Neuronal stem cell (in vitro differentiated cells): Measurements from ENCODE around the gene SHROOM3.

Experiments
- DNase-seq: peaks from one replicate; pipeline ENCODE4 v3.0.0-alpha.2; 2013; ENCODE audit warnings: low spot score
- H2AFZ ChIP-seq: one replicate; pipeline ENCODE4 v1.6.1; 2013; ENCODE audit warnings: mild to moderate bottlenecking, low read length, inconsistent platforms
- H2AK5ac ChIP-seq: 2 replicates; pipeline ENCODE4 v1.6.1; 2013; ENCODE audit warnings: low read depth, mild to moderate bottlenecking, inconsistent platforms, low read length, moderate library complexity, mixed read lengths
- H2BK120ac ChIP-seq: 2 replicates; pipeline ENCODE4 v1.6.1; 2013; ENCODE audit warnings: low read depth, mild to moderate bottlenecking, inconsistent platforms, low read length, moderate library complexity, mixed read lengths
- H2BK12ac ChIP-seq: one replicate; pipeline ENCODE4 v1.6.1; 2013; ENCODE audit warnings: low read length, inconsistent platforms
- H2BK15ac ChIP-seq: 2 replicates; pipeline ENCODE4 v1.6.1; 2013; ENCODE audit warnings: mild to moderate bottlenecking, low read length, inconsistent platforms, mixed read lengths
- H2BK5ac ChIP-seq: one replicate; pipeline ENCODE4 v1.6.1; 2013; ENCODE audit warnings: inconsistent platforms, mild to moderate bottlenecking, low read length, moderate library complexity
- H3K14ac ChIP-seq: one replicate; pipeline ENCODE4 v1.6.1; 2013; ENCODE audit warnings: low read length, inconsistent platforms
- H3K18ac ChIP-seq: 2 replicates; pipeline ENCODE4 v1.6.1; 2013; ENCODE audit warnings: low read length, inconsistent platforms
- H3K23ac ChIP-seq: 2 replicates; pipeline ENCODE4 v1.6.1; 2013; ENCODE audit warnings: low read depth, mild to moderate bottlenecking, mixed read lengths, low read length, inconsistent platforms; ENCODE audit not compliant: poor library complexity
- H3K27ac ChIP-seq: replicated peaks from 3 replicates; pipeline ENCODE4 v1.5.1; 2013; ENCODE audit warnings: low read length, inconsistent platforms
- H3K27me3 ChIP-seq, 3 experiments: 2 replicates each; pipeline ENCODE4 v1.6.1; 2013; ENCODE audit warnings: low read length in 3 of 3, mild to moderate bottlenecking in 2 of 3, inconsistent platforms in 1 of 3, low read depth in 1 of 3, mixed read lengths in 1 of 3, moderate library complexity in 1 of 3; ENCODE audit not compliant: control insufficient read depth in 3 of 3, insufficient read depth in 3 of 3
- H3K36me3 ChIP-seq, 2 donors: replicated peaks in 1 of 2; 2 replicates each; pipeline ENCODE4 v1.6.1; 2013; ENCODE audit warnings: low read length in 2 of 2; ENCODE audit not compliant: control insufficient read depth in 2 of 2, insufficient read depth in 2 of 2
- H3K4ac ChIP-seq: 2 replicates; pipeline ENCODE4 v1.6.1; 2013; ENCODE audit warnings: inconsistent platforms, mild to moderate bottlenecking, low read length, moderate library complexity
- H3K4me1 ChIP-seq, 2 donors: 1 replicate in 1 of 2; 2 replicates in 1 of 2; pipeline ENCODE4 v1.6.1; 2013; ENCODE audit warnings: low read length in 2 of 2, low read depth in 1 of 2; ENCODE audit not compliant: control insufficient read depth in 2 of 2, insufficient read depth in 1 of 2
- H3K4me2 ChIP-seq: one replicate; pipeline ENCODE4 v1.6.1; 2013; ENCODE audit warnings: mild to moderate bottlenecking, low read length, inconsistent platforms; ENCODE audit not compliant: insufficient read depth, poor library complexity, severe bottlenecking
- H3K4me3 ChIP-seq, 2 donors: 2 replicates each; pipeline ENCODE4 v1.5.1; 2013; ENCODE audit warnings: low read length in 2 of 2, mild to moderate bottlenecking in 2 of 2, inconsistent platforms in 1 of 2, moderate library complexity in 1 of 2
- H3K79me1 ChIP-seq: one replicate; pipeline ENCODE4 v1.6.1; 2013; ENCODE audit warnings: low read depth, mild to moderate bottlenecking, inconsistent platforms, low read length, moderate library complexity
- H3K9ac ChIP-seq: one replicate; pipeline ENCODE4 v1.6.1; 2013; ENCODE audit warnings: mild to moderate bottlenecking, low read depth, low read length, inconsistent platforms; ENCODE audit not compliant: poor library complexity
- H3K9me3 ChIP-seq, 2 donors: replicated peaks in 1 of 2; 2 replicates each; pipeline versions ENCODE3 to v1.6.1; 2013; ENCODE audit warnings: low read length in 2 of 2, mild to moderate bottlenecking in 2 of 2, inconsistent platforms in 1 of 2, low read depth in 1 of 2, mixed read lengths in 1 of 2, moderate library complexity in 1 of 2; ENCODE audit not compliant: control insufficient read depth in 2 of 2, insufficient read depth in 1 of 2
- H4K8ac ChIP-seq: one replicate; pipeline ENCODE4 v1.6.1; 2013; ENCODE audit warnings: low read depth, mild to moderate bottlenecking, inconsistent platforms, low read length, moderate library complexity
- H4K91ac ChIP-seq: one replicate; pipeline ENCODE4 v1.6.1; 2013; ENCODE audit warnings: low read length, low read depth, mild to moderate bottlenecking, inconsistent platforms; ENCODE audit not compliant: poor library complexity
- WGBS, 2 donors: extraction: QIAGEN DNeasy Blood & Tissue Kit; methylation state at CpG; one replicate each; pipeline ENCODE4 v1.1.7; 2013; ENCODE audit warnings: missing lambda C conversion rate in 2 of 2, mixed read lengths in 1 of 2; ENCODE audit not compliant: insufficient read length in 2 of 2, insufficient replicate concordance in 1 of 2; ENCODE audit errors: extremely low coverage in 2 of 2; 5-methylcytosine and 5-hydroxymethylcytosine counted together

Gene SHROOM3

GRCh38 chr4:76401654-76402053 is 33.4 kb upstream of the SHROOM3 start:
- H2BK15ac ChIP-seq, result no peak overlapping the region
- H3K4ac ChIP-seq, result no peak overlapping the region
- H2BK12ac ChIP-seq, result no peak overlapping the region
- H2BK120ac ChIP-seq, result no peak overlapping the region
- no peak overlapping the region for H2AFZ ChIP-seq
- no peak overlapping the region for H3K9ac ChIP-seq
- H3K4me3 ChIP-seq, result no peak overlapping the region
- H4K8ac ChIP-seq, result no peak overlapping the region
- no peak overlapping the region for H3K27ac ChIP-seq
- H3K27me3 ChIP-seq, result peaks cover 0 to 56% (median 0%) of the 10 kb centered on the region in 3 experiments
- H2BK5ac ChIP-seq, result no peak overlapping the region
- H3K14ac ChIP-seq, result no peak overlapping the region
- H3K79me1 ChIP-seq, result no peaks in the 10 kb centered on the region
- H3K36me3 ChIP-seq, result no peaks in the 10 kb centered on the region
- no peaks in the 10 kb centered on the region for H3K4me1 ChIP-seq
- peaks cover 0 to 3% of the 10 kb centered on the region in 2 donors for H3K9me3 ChIP-seq
- H3K4me2 ChIP-seq, result no peak overlapping the region
- no peak overlapping the region for H3K23ac ChIP-seq
- no peak overlapping the region for H2AK5ac ChIP-seq
- H3K18ac ChIP-seq, result no peak overlapping the region
- WGBS, 2 donors, result no CpG with 5 or more reads among the region's 3 CpGs
- H4K91ac ChIP-seq, result no peak overlapping the region
- DNase-seq, result no peak

GRCh38 chr4:76406081-76406480 is 28.9 kb upstream of the SHROOM3 start:
- Histone ChIP-seq H3K14ac (no peak overlapping the region), H2BK15ac (no peak overlapping the region), H2AK5ac (no peak overlapping the region), H3K9me3 (peaks cover 0 to 3% of the 10 kb centered on the region in 2 donors), H3K23ac (no peak overlapping the region), H3K36me3 (no peaks in the 10 kb centered on the region), H3K9ac (no peak overlapping the region), H3K4me2 (no peak overlapping the region), H2BK5ac (no peak overlapping the region), H3K27me3 (peaks cover 0 to 39% (median 0%) of the 10 kb centered on the region in 3 experiments), H2BK12ac (no peak overlapping the region), H3K27ac (no peak overlapping the region), H4K8ac (no peak overlapping the region), H2AFZ (no peak overlapping the region), H3K4me3 (no peak overlapping the region), H3K18ac (no peak overlapping the region), H3K4ac (no peak overlapping the region), H4K91ac (no peak overlapping the region), H3K4me1 (no peaks in the 10 kb centered on the region), H3K79me1 (no peaks in the 10 kb centered on the region), H2BK120ac (no peak overlapping the region)
- no peak for DNase-seq
- no CpG with 5 or more reads among the region's 5 CpGs for WGBS, 2 donors

GRCh38 chr4:76407440-76408119 is 27.4 kb upstream of the SHROOM3 start:
- no peak for DNase-seq
- no peak overlapping the region for H2BK120ac ChIP-seq
- H3K27ac ChIP-seq, result no peak overlapping the region
- H3K9me3 ChIP-seq, result no peaks in the 10 kb centered on the region
- H3K23ac ChIP-seq, result no peak overlapping the region
- no peaks in the 10 kb centered on the region for H3K79me1 ChIP-seq
- no peak overlapping the region for H3K18ac ChIP-seq
- H3K36me3 ChIP-seq, result no peaks in the 10 kb centered on the region
- H3K4me1 ChIP-seq, result no peaks in the 10 kb centered on the region
- no peak overlapping the region for H4K8ac ChIP-seq
- no peak overlapping the region for H3K4ac ChIP-seq
- H2AFZ ChIP-seq, result no peak overlapping the region
- H3K27me3 ChIP-seq, result peaks cover 0 to 26% (median 0%) of the 10 kb centered on the region in 3 experiments
- no peak overlapping the region for H3K4me3 ChIP-seq
- no peak overlapping the region for H3K4me2 ChIP-seq
- H4K91ac ChIP-seq, result no peak overlapping the region
- H3K9ac ChIP-seq, result no peak overlapping the region
- WGBS, 2 donors, result no CpG with 5 or more reads among the region's 5 CpGs
- no peak overlapping the region for H2BK5ac ChIP-seq
- no peak overlapping the region for H2BK15ac ChIP-seq
- no peak overlapping the region for H2BK12ac ChIP-seq
- no peak overlapping the region for H2AK5ac ChIP-seq
- no peak overlapping the region for H3K14ac ChIP-seq

- Histone ChIP-seq H3K36me3 (no peaks in the 10 kb centered on the region), H3K27me3 (peaks cover 0 to 10% (median 0%) of the 10 kb centered on the region in 3 experiments), H2BK120ac (no peak overlapping the region), H3K79me1 (no peaks in the 10 kb centered on the region), H2AK5ac (no peak overlapping the region), H3K18ac (no peak overlapping the region), H3K4me3 (no peak overlapping the region), H3K27ac (no peak overlapping the region), H2BK12ac (no peak overlapping the region), H3K23ac (no peak overlapping the region), H2BK15ac (no peak overlapping the region), H4K8ac (no peak overlapping the region), H3K9ac (no peak overlapping the region), H3K4me1 (no peaks in the 10 kb centered on the region), H3K4me2 (no peak overlapping the region), H3K14ac (no peak overlapping the region), H2BK5ac (no peak overlapping the region), H3K4ac (no peak overlapping the region), H3K9me3 (no peaks in the 10 kb centered on the region), H2AFZ (no peak overlapping the region), H4K91ac (no peak overlapping the region)
- no peak for DNase-seq
- no CpG with 5 or more reads among the region's 3 CpGs for WGBS, 2 donors
Measured at GRCh38 chr4:76410636-76411035, 24.4 kb upstream of the SHROOM3 start.
